RCC 7860 (cell line): ENCODE measurements around the gene FXYD2.

Experiments
- DNase-seq: peaks from one replicate; pipeline ENCODE4 v3.0.0-alpha.2; 2015; ENCODE audit warnings: low spot score
- FAIRE-seq: peaks from 2 replicates; lab custom pipeline; 2012; peaks lifted over from hg19 to GRCh38; lab: Jason Lieb, UNC

Gene FXYD2

GRCh38 chr11:117859488-117860112, 35.1 kb upstream of the FXYD2 start:
- FAIRE-seq (no peak), DNase-seq (no peak)

GRCh38 chr11:117859061-117859460, 34.5 kb upstream of the FXYD2 start:
- DNase-seq = no peak
- no peak for FAIRE-seq

- FAIRE-seq = no peak
- DNase-seq = no peak
These were observed 33.3 kb upstream of the FXYD2 start for GRCh38 chr11:117857734-117858414.

DNA sequence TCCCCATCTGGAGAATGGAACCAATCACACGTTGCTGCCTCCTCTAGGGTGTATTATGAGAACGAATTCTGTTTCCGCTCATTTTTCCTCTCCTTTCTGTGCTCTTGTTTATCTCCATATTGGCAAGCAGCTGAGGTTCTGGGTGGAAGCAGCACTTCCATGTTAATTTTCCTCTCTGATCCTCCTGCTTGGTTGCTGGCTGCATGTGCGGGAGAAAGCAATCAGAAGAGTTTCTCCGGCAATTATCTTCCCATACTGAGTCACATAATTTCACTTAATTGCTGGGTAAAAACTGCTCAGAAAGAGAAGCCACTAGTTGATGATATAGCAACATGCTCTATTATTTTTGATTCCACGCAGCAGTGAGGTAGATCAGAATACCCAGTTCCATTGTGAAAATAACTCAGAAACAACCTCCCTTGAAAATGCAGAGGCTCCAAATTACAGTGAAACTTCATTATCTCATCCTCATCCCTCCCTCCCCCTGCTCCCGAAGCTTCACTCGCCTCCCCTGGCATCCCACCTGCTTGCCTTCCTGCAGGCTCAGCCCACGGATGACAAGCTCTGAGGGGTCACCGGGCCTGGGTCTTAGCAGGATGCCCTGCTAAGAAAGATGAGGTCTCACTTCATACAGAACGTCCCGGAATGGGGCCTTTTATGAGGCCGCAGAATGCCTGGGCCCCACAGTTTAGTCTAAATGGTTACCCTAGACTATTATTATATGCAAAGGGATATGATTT, 31.5 kb upstream of the FXYD2 start:
- no peak for FAIRE-seq

DNA sequence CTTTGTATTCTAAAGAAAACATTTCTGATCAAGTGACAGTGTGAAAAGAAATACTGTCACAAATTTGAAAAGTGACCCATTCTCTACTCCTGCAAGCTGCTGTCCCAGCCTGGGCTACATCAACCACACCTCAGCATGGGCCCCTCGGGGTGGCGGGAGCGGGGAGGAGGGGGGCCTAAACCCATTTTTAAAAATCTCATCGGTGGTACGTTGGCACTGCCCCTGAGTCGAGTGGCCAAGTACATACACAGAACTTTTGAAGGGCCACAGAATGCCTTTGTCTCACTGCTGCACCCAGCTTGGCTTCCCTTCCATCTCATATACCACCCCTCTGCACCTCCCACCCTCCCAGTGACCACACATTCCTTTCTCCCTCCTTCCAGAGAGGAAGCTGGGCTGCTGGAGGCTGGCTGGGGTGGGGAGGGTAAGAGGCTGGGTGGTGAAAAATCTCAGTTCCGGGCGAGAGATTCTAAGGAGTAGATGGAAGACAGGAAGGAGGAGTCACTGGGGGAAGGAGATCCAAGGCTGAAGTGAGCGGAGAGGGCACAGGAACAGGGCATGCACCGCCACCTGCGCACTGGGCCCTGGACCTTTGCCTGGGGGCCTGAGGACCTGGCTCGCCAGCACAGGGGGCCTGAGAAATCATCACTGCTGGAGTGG, 30.8 kb upstream of the FXYD2 start:
- FAIRE-seq (no peak), DNase-seq (no peak)

More for the DNA sequence above, 31.5 kb upstream of the FXYD2 start:
- no peak for DNase-seq

DNA sequence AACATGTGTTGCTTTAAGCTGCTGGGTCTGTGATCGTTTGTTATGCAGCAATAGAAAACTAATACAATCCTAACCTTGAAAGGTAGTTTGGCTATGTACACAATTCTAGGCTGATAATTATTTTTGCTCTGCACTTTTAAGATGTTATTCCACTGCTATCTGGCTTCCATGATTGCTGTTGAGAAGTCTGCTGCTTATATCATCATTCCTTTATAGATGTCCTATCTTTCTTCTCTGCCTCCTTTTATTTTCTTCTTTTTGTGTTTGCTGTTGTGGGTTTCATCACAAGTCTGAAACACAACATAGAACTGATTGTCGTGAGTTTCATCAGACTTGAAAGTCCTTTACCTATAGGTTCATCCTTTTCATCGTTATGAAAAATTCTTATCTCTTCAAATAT, 27.8 kb upstream of the FXYD2 start:
- FAIRE-seq = no peak
- DNase-seq = no peak

GRCh38 chr11:117851852-117852251, 27.3 kb upstream of the FXYD2 start:
- DNase-seq = no peak
- no peak for FAIRE-seq

GRCh38 chr11:117851106-117851505, 26.6 kb upstream of the FXYD2 start:
- FAIRE-seq = no peak
- no peak for DNase-seq

- FAIRE-seq = no peak
- DNase-seq = no peak
These were observed 25.4 kb upstream of the FXYD2 start for GRCh38 chr11:117849781-117850414.

GRCh38 chr11:117843666-117844484, 19.3 kb upstream of the FXYD2 start:
- no peak for FAIRE-seq
- DNase-seq = peak; percentile 12

GRCh38 chr11:117842131-117842941, 17.8 kb upstream of the FXYD2 start:
- FAIRE-seq = no peak

DNA sequence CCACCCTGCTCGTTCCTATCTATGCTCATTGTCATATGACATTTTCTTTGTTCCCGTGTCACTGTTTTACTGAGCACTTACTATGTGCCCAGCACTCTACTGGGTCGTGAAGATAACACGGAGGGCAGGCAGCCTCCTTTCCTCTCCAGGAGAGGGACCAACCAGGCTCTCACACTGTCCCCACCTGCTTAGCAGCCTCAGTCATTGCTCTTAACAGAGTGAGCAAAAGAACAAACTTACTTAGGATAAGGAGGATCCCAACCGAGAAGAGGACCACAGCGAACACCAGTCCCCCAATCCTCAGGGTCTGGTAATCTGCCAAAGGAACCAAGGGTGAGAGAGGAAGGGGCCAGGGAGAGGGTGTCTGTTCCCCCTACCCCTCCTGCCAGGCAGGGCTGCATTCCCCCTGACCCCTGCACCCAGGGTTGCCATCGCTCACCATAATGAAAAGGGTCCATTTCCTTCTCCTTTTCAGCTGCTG, 17.0 kb upstream of the FXYD2 start:
- DNase-seq (no peak), FAIRE-seq (no peak)

More at GRCh38 chr11:117842131-117842941, 17.8 kb upstream of the FXYD2 start:
- no peak for DNase-seq

DNA sequence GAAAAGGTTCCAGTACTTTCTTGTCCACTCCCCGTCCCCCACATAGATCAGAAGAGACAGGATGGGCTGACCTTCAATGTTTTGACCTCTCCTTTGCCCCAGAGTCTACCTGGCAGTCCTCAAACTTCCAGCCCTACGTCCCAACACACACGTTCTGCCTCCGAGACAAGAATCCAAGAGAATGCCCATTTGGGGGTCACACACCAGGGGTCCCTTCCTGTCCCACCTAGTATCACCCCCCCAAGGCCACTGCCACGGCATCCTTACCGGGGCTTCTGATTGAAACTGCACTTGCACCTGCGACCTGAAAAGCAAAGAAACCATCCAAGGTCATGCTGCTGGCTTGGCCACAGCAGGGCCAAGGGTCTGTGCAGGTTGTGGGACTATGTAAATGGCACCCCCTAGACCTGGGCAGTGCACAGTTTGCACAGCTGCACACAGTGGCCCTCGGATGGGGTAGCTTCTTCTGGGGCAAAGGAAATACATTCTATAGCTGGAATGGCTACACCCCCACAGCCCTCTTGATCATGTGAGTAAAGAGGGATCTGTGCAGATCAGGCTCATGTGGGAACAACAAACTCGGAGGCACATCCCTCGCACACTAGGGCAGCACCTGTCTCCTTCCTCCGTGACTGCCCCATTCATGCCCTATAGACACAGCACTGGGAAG, 16.5 kb upstream of the FXYD2 start:
- FAIRE-seq = no peak

DNA sequence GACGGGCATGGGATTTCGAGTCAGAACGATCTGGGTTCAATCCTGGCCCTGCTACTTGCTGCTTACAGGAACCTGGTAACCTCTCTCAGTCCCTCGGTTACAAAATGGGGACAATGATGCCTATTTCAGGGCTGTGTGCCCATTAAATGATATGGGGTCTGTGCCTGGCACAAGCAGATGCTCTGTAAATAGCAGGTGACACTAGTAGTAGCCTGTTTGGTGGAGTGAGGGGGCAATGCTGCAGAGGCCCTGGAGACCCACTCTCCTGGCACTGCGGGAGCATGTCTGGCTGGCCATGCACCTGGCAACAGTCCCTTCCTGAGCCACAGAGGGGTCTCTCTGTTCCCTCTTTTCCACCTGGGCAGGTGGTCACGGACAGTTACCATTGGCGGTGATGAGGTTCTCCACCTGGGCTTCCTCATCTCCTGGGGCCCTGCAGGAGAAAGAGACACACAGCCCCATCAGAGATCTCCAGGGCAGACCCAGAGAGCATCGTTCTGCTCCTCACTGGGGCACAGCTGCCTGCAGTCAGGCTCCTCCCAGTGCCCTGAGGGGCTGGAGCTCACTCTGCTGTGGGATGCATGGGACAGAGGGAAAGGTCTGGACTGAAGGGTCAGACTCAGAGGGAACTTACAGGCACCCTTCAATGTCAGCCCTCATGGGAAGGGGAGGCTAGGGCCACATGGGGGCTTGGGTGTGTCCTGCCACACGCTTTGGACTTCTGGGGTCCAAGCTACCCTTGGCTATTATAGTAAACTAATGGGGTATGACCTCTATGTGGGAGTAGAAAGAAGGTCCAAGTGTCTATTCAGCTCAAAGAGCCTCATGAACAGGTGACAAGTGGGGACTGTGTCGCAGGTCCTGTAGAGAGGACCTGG, 15.6 kb upstream of the FXYD2 start:
- FAIRE-seq (no peak), DNase-seq (no peak)

More for the DNA sequence above, 16.5 kb upstream of the FXYD2 start:
- DNase-seq = no peak

GRCh38 chr11:117839380-117839881, 14.9 kb upstream of the FXYD2 start:
- FAIRE-seq (no peak), DNase-seq (no peak)

DNA sequence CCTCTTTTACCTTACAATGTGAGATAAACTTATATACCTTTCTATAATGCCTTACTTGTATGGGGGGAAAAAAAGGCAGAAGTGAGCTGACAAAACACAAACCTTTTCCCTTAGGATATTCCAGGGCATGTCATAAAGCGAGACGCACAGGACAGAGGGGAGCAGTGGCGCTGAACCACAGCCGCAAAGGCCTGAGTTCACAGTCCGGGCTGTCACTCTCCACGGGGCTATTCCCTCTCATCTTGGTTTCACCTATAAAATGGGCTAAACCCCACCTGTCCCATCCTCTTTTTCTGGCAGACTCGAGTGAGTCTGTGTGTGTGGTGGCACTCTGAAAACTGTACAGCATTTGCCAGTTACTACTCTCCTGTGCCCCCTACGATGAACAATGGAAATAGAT, 14.4 kb upstream of the FXYD2 start:
- FAIRE-seq = no peak
- no peak for DNase-seq

- FAIRE-seq (no peak), DNase-seq (no peak)
These were observed 13.2 kb upstream of the FXYD2 start for GRCh38 chr11:117837791-117838190.
